ENCODE measurements around the gene BCL11A. TPM values are rescaled to one million over a fixed set of nuclear protein-coding genes. Genes with fewer than 3 reads are reported as not detected.

Gene BCL11A
- total RNA-seq, 1 donor from 2014 or later, result 31.4 TPM

GRCh38 chr2:60408207-60408606 is 145.2 kb downstream of the BCL11A start:
- DNase-seq (ENCODE audit: low spot score), result no peak

- no peak for DNase-seq (ENCODE audit: low spot score)
Measured at GRCh38 chr2:60407398-60407797, 146.1 kb downstream of the BCL11A start.

DNA sequence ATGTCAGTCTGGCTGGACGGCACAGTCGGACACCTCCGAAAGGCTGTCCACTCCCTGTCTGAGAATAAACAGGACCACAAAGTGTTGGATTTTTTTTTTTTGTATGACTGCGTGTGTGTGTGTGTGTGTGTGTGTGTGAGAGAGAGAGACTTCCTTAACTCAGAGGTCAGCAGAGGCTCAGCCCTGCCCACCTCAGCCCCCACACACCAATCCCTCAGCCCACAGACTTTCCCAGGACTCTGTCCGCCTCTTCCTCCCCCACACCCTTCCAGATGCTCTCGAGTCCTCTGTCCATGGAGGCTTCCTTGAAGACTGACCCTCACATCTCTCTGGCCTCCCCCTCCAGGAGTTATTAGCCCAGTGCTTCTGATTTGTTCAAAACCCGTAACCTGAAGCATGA is 147.3 kb downstream of the BCL11A start:
- no peak for DNase-seq (ENCODE audit: low spot score)

DNA sequence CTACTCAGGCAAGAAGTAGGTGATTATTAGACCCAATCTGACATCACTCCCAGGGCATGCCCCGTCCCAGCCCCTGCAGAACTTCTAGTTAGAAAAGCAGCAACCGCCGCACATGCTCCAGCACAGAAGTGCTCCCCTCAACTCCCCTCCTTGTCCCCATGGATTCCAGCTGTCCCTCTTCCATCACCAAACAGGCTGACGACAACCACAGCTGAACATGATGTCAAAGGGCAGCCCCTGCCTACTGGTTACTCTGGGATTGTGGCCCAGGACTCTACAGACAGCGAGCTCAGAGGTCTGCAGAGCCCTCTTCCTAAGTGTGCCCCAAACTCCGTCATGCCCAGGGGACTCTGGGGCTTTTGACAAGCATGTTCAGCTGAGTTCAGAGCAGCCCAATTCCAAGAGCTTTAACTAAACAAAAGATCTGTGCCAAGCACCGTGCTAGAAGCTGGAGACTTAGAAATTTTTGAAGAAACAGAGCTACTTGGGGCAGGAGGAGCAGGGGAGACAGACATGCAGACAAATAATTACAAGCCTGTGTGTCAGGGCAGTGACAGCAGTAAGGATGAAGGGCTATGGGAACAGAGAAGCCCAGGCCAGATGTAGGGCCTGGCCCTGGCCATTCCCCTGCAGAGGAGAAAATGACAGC is 148.1 kb downstream of the BCL11A start:
- no peak for DNase-seq (ENCODE audit: low spot score)

Other genes with a start within 250 kb of the BCL11A start
- gene PAPOLG, start 202.6 kb upstream of the BCL11A start, total RNA-seq, result 18.4 TPM